HepG2 (cell line): ENCODE results near the gene ASTN1. TPM values are rescaled to one million over a fixed set of nuclear protein-coding genes. Genes with fewer than 3 reads are reported as not detected.

ENCODE experiments used
- ATAC-seq: fragments of 200-7000 bp; cut with Tn5 transposase; 3 replicates; pipeline ENCODE4 v1.9.1; 2020; ENCODE audit warnings: mild to moderate bottlenecking, moderate library complexity
- BruUV-seq: library from RNA; stranded (reverse); fragments of 400-500 nt; replicated peaks from 2 replicates; lab custom pipeline; 2021; lab: Mats Ljungman, UMichigan
- CTCF ChIA-PET: fragments of 300-600 bp; formaldehyde crosslinking; extraction: SDS; loops from one replicate; lab custom pipeline; 2021; ENCODE audit warnings: low total read pairs, inconsistent platforms, low intra/inter-chr PET ratio; lab: Yijun Ruan, JAX
- POLR2A ChIA-PET: fragments of 350-600 bp; sonication (Branson Sonifier 250); formaldehyde crosslinking; loops from one replicate; lab custom pipeline; 2020; ENCODE audit warnings: antibody characterized with exemption, inconsistent platforms; lab: Yijun Ruan, JAX
- DNase-seq: peaks from one replicate; pipeline ENCODE4 v3.0.0-alpha.2; 2015; ENCODE audit warnings: low spot score
- FAIRE-seq: peaks from 3 replicates; lab custom pipeline; 2011; peaks lifted over from hg19 to GRCh38; lab: Jason Lieb, UNC
- H2AFZ ChIP-seq: one replicate; pipeline ENCODE4 v1.6.1; 2011; ENCODE audit warnings: low read length, inconsistent platforms
- H3K27ac ChIP-seq: fragments of 300-600 bp; 3 replicates; pipeline ENCODE4 v1.8.0; 2011; ENCODE audit warnings: mixed run types, mild to moderate bottlenecking, mixed read lengths, low read length, inconsistent platforms; ENCODE audit not compliant: insufficient read depth; ENCODE audit errors: extremely low read length
- H3K27me3 ChIP-seq, 2 experiments: fragments of 200-600 bp in 1 of 2; 2 replicates in 1 of 2; 3 replicates in 1 of 2; pipeline versions ENCODE4 v1.6.0 to v1.8.0; 2011; ENCODE audit warnings: low read length in 2 of 2, mild to moderate bottlenecking in 2 of 2, moderate library complexity in 2 of 2, inconsistent platforms in 1 of 2; ENCODE audit not compliant: insufficient read depth in 2 of 2, control insufficient read depth in 1 of 2
- H3K36me3 ChIP-seq, 2 experiments: fragments of 200-600 bp in 1 of 2; replicated peaks in 1 of 2; 2 replicates in 1 of 2; 3 replicates in 1 of 2; pipeline versions ENCODE4 v1.5.1 to v1.8.0; 2011; ENCODE audit warnings: low read length in 2 of 2, inconsistent platforms in 1 of 2; ENCODE audit not compliant: insufficient read depth in 2 of 2, control insufficient read depth in 1 of 2
- H3K4me1 ChIP-seq: 2 replicates; pipeline ENCODE4 v1.5.1; 2012; ENCODE audit warnings: low read length, inconsistent platforms; ENCODE audit not compliant: insufficient read depth
- H3K4me2 ChIP-seq: 2 replicates; pipeline ENCODE4 v1.6.0; 2011; ENCODE audit warnings: low read depth, low read length, inconsistent platforms
- H3K4me3 ChIP-seq, 3 experiments: fragments of 200-600 bp in 1 of 3; sonication (generic), shearing (Covaris generic) in 1 of 3; replicated peaks in 1 of 3; 2 replicates each; pipeline ENCODE4 v1.5.1; 2011 to 2016; ENCODE audit warnings: low read length in 3 of 3, inconsistent platforms in 2 of 3, low read depth in 2 of 3, mild to moderate bottlenecking in 2 of 3, control low read depth in 1 of 3, mixed read lengths in 1 of 3; ENCODE audit not compliant: insufficient read depth in 1 of 3
- H3K79me2 ChIP-seq: one replicate; pipeline ENCODE4 v1.6.1; 2011; ENCODE audit warnings: low read length, inconsistent platforms; ENCODE audit not compliant: insufficient read depth
- H3K9ac ChIP-seq: 2 replicates; pipeline ENCODE4 v1.6.0; 2011; ENCODE audit warnings: mild to moderate bottlenecking, low read depth, low read length, inconsistent platforms; ENCODE audit not compliant: insufficient read depth
- H3K9me3 ChIP-seq: 2 replicates; pipeline ENCODE4 v1.5.1; 2012; ENCODE audit warnings: mild to moderate bottlenecking, low read length
- H4K20me1 ChIP-seq: 2 replicates; pipeline ENCODE4 v1.6.0; 2011; ENCODE audit warnings: inconsistent platforms, mild to moderate bottlenecking, low read length, moderate library complexity; ENCODE audit not compliant: insufficient read depth
- CBX1 ChIP-seq: IDR thresholded peaks from one replicate; pipeline ENCODE4 v1.6.1; 2016; ENCODE audit warnings: antibody characterized with exemption, low read depth
- DR1 ChIP-seq: sonication (generic); formaldehyde crosslinking; IDR thresholded peaks from 2 replicates; pipeline ENCODE4 v1.8.0; 2021; ENCODE audit warnings: mild to moderate bottlenecking, missing genetic modification reagents, inconsistent platforms
- FLYWCH1 ChIP-seq: sonication (generic); formaldehyde crosslinking; IDR thresholded peaks from 2 replicates; pipeline ENCODE4 v1.8.1; 2023; ENCODE audit warnings: mild to moderate bottlenecking, missing genetic modification reagents
- HMG20B ChIP-seq: conservative IDR thresholded peaks from 2 replicates; pipeline ENCODE4 v1.6.1; 2016; ENCODE audit warnings: missing genetic modification reagents, missing compliant biosample characterization
- HOXD1 ChIP-seq: sonication (generic); formaldehyde crosslinking; IDR thresholded peaks from 2 replicates; pipeline ENCODE4 v1.5.0; 2020; ENCODE audit warnings: missing genetic modification reagents
- KDM6A ChIP-seq: IDR thresholded peaks from 2 replicates; pipeline ENCODE4 v1.6.1; 2016; ENCODE audit warnings: low read depth
- MEIS1 ChIP-seq: sonication (generic); formaldehyde crosslinking; IDR thresholded peaks from 2 replicates; pipeline ENCODE4 v1.9.0; 2021; ENCODE audit warnings: mild to moderate bottlenecking, missing genetic modification reagents, moderate library complexity, borderline replicate concordance
- MXD1 ChIP-seq: sonication (generic); formaldehyde crosslinking; IDR thresholded peaks from 2 replicates; pipeline ENCODE4 v1.4.0; 2020; ENCODE audit warnings: mild to moderate bottlenecking, missing genetic modification reagents
- RNF219 ChIP-seq: sonication (generic); formaldehyde crosslinking; IDR thresholded peaks from 2 replicates; pipeline ENCODE4 v1.5.0; 2020; ENCODE audit warnings: mild to moderate bottlenecking, missing genetic modification reagents
- SNRNP70 ChIP-seq: fragments of 200-400 bp; formaldehyde crosslinking; IDR thresholded peaks from 2 replicates; pipeline ENCODE4 v1.6.1; 2017; ENCODE audit warnings: mild to moderate bottlenecking, low read depth, low read length, moderate library complexity
- SRSF4 ChIP-seq: fragments of 200-400 bp; formaldehyde crosslinking; IDR thresholded peaks from one replicate; pipeline ENCODE4 v1.6.1; 2018; ENCODE audit warnings: mild to moderate bottlenecking, low read depth, low read length, moderate library complexity; ENCODE audit not compliant: poor library complexity, severe bottlenecking
- WIZ ChIP-seq: sonication (generic); formaldehyde crosslinking; IDR thresholded peaks from 2 replicates; pipeline ENCODE4 v1.5.1; 2020; ENCODE audit warnings: mild to moderate bottlenecking, missing genetic modification reagents
- ZFP1 ChIP-seq: IDR thresholded peaks from 2 replicates; pipeline ENCODE4 v1.6.1; 2016
- ZFP41 ChIP-seq: sonication (generic); formaldehyde crosslinking; IDR thresholded peaks from 2 replicates; pipeline ENCODE4 v1.4.0; 2020; ENCODE audit warnings: mild to moderate bottlenecking, missing genetic modification reagents, borderline replicate concordance
- ZNF136 ChIP-seq: sonication (generic); formaldehyde crosslinking; IDR thresholded peaks from 2 replicates; pipeline ENCODE4 v1.8.1; 2022; ENCODE audit warnings: low read depth, mild to moderate bottlenecking, moderate library complexity, missing genetic modification reagents
- ZNF619 ChIP-seq: sonication (generic); formaldehyde crosslinking; IDR thresholded peaks from 2 replicates; pipeline ENCODE4 v1.4.0; 2020; ENCODE audit warnings: mild to moderate bottlenecking, missing genetic modification reagents
- ZZZ3 ChIP-seq: sonication (generic); formaldehyde crosslinking; IDR thresholded peaks from 2 replicates; pipeline ENCODE4 v1.4.0; 2020; ENCODE audit warnings: missing genetic modification reagents, mild to moderate bottlenecking, borderline replicate concordance
- WGBS: methylation state at CpG from one replicate; pipeline ENCODE4 v1.1.6; 2017; ENCODE audit warnings: low lambda C conversion rate; 5-methylcytosine and 5-hydroxymethylcytosine counted together
- in situ Hi-C: cut with HindIII; loops from 2 replicates; pipeline ENCODE4 v1.10.0; 2017; ENCODE audit warnings: low pct_unique_long_range_greater_than_20kb; ENCODE audit not compliant: extremely low pct_ligation_motif_present
- intact Hi-C: fragments of 100-400 bp; cut with micrococcal nuclease; formaldehyde crosslinking; loops from one replicate; pipeline ENCODE4 v1.10.0; 2022; ENCODE audit not compliant: unreplicated experiment
- polyA plus RNA-seq, 8 experiments: library from polyadenylated mRNA; depleted of rRNA in 3 of 8; stranded (reverse) in 7 of 8; unstranded in 1 of 8; fragments of >200 nt; fragmentation: Illumina TruSeq in 4 of 8; extraction: Trizol in 4 of 8; gene quantifications; 2 replicates each; pipeline versions ENCODE4 v1.2.1 to v1.2.3, GENCODE V29; 2011 to 2016; ENCODE audit warnings: low read depth in 4 of 8, missing spikeins in 1 of 8, mixed read lengths in 1 of 8; ENCODE audit not compliant: insufficient read depth in 1 of 8
- total RNA-seq, 5 experiments: library from RNA; depleted of rRNA; stranded (reverse); fragments of >200 nt; fragmentation: Illumina TruSeq; extraction: Trizol; gene quantifications; 2 replicates each; pipeline ENCODE4 v1.2.3, GENCODE V29; 2016; ENCODE audit warnings: low read depth in 1 of 5

Gene ASTN1
- total and polyA plus RNA-seq, 2 of the 13 experiments (the other 11 are each of a cell fraction or from before 2014, with no cell fraction given): not detected

GRCh38 chr1:176963181-176963580, 201.3 kb downstream of the ASTN1 start:
- H3K4me1 ChIP-seq: no peaks in the 10 kb centered on the region
- no peak for TF ChIP-seq ZFP41 (CRISPR knock-in tag)
- TF ChIP-seq ZNF619 (CRISPR knock-in tag): no peak
- no peak for TF ChIP-seq ZFP1
- TF ChIP-seq ZNF136 (CRISPR knock-in tag): no peak
- TF ChIP-seq RNF219 (CRISPR knock-in tag): no peak
- no peak for TF ChIP-seq CBX1
- no peak for DNase-seq
- intact Hi-C loops: no loop called here
- no peak for ATAC-seq
- no peaks in the 10 kb centered on the region for H3K27me3 ChIP-seq
- H3K9ac ChIP-seq: no peak overlapping the region
- BruUV-seq: no TSS peak
- no peak overlapping the region for H2AFZ ChIP-seq
- no peaks in the 10 kb centered on the region for H3K79me2 ChIP-seq
- no peak for FAIRE-seq
- in situ Hi-C loops: no loop called here
- ChIA-PET CTCF (no interaction called here), POLR2A (no interaction called here)
- 10% methylated on average over 2 of the region's 2 CpGs for WGBS
- H3K27ac ChIP-seq: no peak overlapping the region
- no peak overlapping the region for H3K4me3 ChIP-seq
- H3K36me3 ChIP-seq: no peaks in the 10 kb centered on the region
- no peak overlapping the region for H3K4me2 ChIP-seq
- H3K9me3 ChIP-seq: no peaks in the 10 kb centered on the region
- no peaks in the 10 kb centered on the region for H4K20me1 ChIP-seq

GRCh38 chr1:176961678-176962077, 202.8 kb downstream of the ASTN1 start:
- H3K27me3 ChIP-seq: no peaks in the 10 kb centered on the region
- ATAC-seq: no peak
- DNase-seq: no peak
- POLR2A ChIA-PET: no interaction called here
- no peaks in the 10 kb centered on the region for H3K79me2 ChIP-seq
- H3K9ac ChIP-seq: no peak overlapping the region
- H3K4me2 ChIP-seq: no peak overlapping the region
- no peak overlapping the region for H3K27ac ChIP-seq
- no TSS peak for BruUV-seq
- no peak for TF ChIP-seq HMG20B (CRISPR knock-in tag)
- no peak for TF ChIP-seq SRSF4
- no peak for TF ChIP-seq SNRNP70
- TF ChIP-seq ZZZ3: no peak
- no peak for TF ChIP-seq MEIS1 (CRISPR knock-in tag)
- no peak for TF ChIP-seq MXD1 (CRISPR knock-in tag)
- TF ChIP-seq FLYWCH1 (CRISPR knock-in tag): no peak
- no peak for TF ChIP-seq KDM6A (CRISPR knock-in tag)
- no peak for TF ChIP-seq WIZ (CRISPR knock-in tag)
- no peak for TF ChIP-seq HOXD1 (CRISPR knock-in tag)
- no peak for TF ChIP-seq DR1 (CRISPR knock-in tag)
- H3K4me3 ChIP-seq: no peak overlapping the region
- no peak for FAIRE-seq
- H2AFZ ChIP-seq: no peak overlapping the region
- no peaks in the 10 kb centered on the region for H3K4me1 ChIP-seq
- no peaks in the 10 kb centered on the region for H3K9me3 ChIP-seq
- no peaks in the 10 kb centered on the region for H4K20me1 ChIP-seq
- WGBS: no CpG with 5 or more reads among the region's 2 CpGs
- H3K36me3 ChIP-seq: no peaks in the 10 kb centered on the region
- in situ Hi-C loops: no loop called here
- intact Hi-C loops: no loop called here
- CTCF ChIA-PET: no interaction called here
